Cardiac fibroblast (primary cell): Measurements from ENCODE around the gene NT5DC2.

Source experiments
- DNase-seq, 2 donors: peaks; one replicate each; pipeline versions ENCODE4 v3.0.0 to v3.0.0-alpha.2; 2010; ENCODE audit warnings: low read depth in 2 of 2
- H3K4me3 ChIP-seq, 2 donors: replicated peaks in 1 of 2; 1 replicate in 1 of 2; 2 replicates in 1 of 2; pipeline ENCODE4 v1.5.1; 2011; ENCODE audit warnings: low read depth in 2 of 2, low read length in 2 of 2, mild to moderate bottlenecking in 2 of 2, moderate library complexity in 1 of 2
- TF ChIP-seq, protein P1 (sequence below): IDR thresholded peaks from one replicate; pipeline ENCODE4 v1.5.1; 2011; ENCODE audit warnings: low read depth, mild to moderate bottlenecking, low read length, inconsistent platforms

The NT5DC2 gene

DNA sequence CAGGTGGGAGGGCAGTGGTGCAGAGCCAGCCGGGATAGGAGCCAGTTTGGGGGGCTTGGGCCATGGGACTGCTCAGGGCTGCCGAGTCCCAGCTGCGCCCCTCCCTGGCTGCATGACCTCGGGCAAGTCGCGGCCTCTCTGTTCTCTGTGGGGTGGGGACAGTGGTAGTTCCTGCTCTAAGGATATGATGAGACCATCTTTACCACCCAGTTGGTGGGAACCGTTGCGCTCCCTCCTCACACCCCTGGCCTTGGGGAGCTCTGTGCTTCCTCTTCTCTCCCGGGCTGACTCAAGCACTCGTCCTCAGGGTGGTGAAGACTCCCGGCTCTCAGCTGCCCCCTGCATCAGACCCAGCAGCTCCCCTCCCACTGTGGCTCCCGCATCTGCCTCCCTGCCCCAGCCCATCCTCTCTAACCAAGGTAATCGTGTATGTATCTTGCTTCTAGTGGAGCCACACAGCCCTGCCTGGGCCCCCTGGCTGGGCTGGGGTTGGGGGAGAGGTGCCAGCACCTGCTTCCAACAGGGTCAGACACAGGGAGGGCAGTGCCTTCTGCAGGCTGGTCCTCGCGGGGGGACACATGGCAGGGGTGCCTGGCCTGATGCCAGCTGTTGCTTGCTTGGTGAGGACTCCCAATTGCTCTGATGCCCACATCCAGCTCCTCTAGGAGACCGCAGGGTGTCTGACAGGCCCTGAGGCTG lies 53.6 kb downstream of the NT5DC2 start:
- no peak for DNase-seq
- TF ChIP-seq, protein P1, sequence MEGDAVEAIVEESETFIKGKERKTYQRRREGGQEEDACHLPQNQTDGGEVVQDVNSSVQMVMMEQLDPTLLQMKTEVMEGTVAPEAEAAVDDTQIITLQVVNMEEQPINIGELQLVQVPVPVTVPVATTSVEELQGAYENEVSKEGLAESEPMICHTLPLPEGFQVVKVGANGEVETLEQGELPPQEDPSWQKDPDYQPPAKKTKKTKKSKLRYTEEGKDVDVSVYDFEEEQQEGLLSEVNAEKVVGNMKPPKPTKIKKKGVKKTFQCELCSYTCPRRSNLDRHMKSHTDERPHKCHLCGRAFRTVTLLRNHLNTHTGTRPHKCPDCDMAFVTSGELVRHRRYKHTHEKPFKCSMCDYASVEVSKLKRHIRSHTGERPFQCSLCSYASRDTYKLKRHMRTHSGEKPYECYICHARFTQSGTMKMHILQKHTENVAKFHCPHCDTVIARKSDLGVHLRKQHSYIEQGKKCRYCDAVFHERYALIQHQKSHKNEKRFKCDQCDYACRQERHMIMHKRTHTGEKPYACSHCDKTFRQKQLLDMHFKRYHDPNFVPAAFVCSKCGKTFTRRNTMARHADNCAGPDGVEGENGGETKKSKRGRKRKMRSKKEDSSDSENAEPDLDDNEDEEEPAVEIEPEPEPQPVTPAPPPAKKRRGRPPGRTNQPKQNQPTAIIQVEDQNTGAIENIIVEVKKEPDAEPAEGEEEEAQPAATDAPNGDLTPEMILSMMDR, result no peak
- no peak overlapping the region for H3K4me3 ChIP-seq

- no peak overlapping the region for H3K4me3 ChIP-seq
- TF ChIP-seq, protein P1, result no peak
- DNase-seq, result no peak
Observed at GRCh38 chr3:52479037-52479876, 54.4 kb downstream of the NT5DC2 start.

GRCh38 chr3:52477796-52478095 lies 55.9 kb downstream of the NT5DC2 start:
- TF ChIP-seq, protein P1, result no peak
- H3K4me3 ChIP-seq, result no peak overlapping the region
- no peak for DNase-seq

GRCh38 chr3:52477076-52477795 lies 56.4 kb downstream of the NT5DC2 start:
- DNase-seq, result no peak
- TF ChIP-seq, protein P1, result no peak
- no peak overlapping the region for H3K4me3 ChIP-seq
